Embryonic facial prominence (tissue), 1 donor: ENCODE data around the gene FBLN2.
A peak's percentile ranks its signal among the peaks of the same experiment; 100 is the strongest.

Experiments
- DNase-seq: peaks from one replicate; pipeline ENCODE4 v3.0.0-alpha.2; 2016; ENCODE audit errors: extremely low spot score

Gene FBLN2

GRCh38 chr3:13566769-13567310 is 17.9 kb downstream of the FBLN2 start:
- no peak for DNase-seq

- no peak for DNase-seq
Measured at GRCh38 chr3:13567684-13568514, 19.0 kb downstream of the FBLN2 start.

GRCh38 chr3:13568515-13569028 is 19.6 kb downstream of the FBLN2 start:
- no peak for DNase-seq

GRCh38 chr3:13569201-13569600 is 20.3 kb downstream of the FBLN2 start:
- DNase-seq = no peak

- no peak for DNase-seq
Measured at GRCh38 chr3:13569641-13570390, 20.9 kb downstream of the FBLN2 start.

GRCh38 chr3:13570391-13571194 is 21.7 kb downstream of the FBLN2 start:
- no peak for DNase-seq

GRCh38 chr3:13571264-13571663 is 22.3 kb downstream of the FBLN2 start:
- DNase-seq = no peak

- DNase-seq = no peak
Measured at GRCh38 chr3:13571831-13572750, 23.2 kb downstream of the FBLN2 start.

- no peak for DNase-seq
Measured at GRCh38 chr3:13572926-13573623, 24.1 kb downstream of the FBLN2 start.

- peak; percentile 40 for DNase-seq
Measured at GRCh38 chr3:13574083-13574797, 25.3 kb downstream of the FBLN2 start.

- DNase-seq = no peak
Measured at GRCh38 chr3:13574798-13575451, 26.0 kb downstream of the FBLN2 start.

GRCh38 chr3:13575459-13576061 is 26.6 kb downstream of the FBLN2 start:
- DNase-seq = peak; percentile 44

- DNase-seq = no peak
Measured at GRCh38 chr3:13577181-13578121, 28.5 kb downstream of the FBLN2 start.

GRCh38 chr3:13578251-13578650 is 29.3 kb downstream of the FBLN2 start:
- DNase-seq = no peak

GRCh38 chr3:13579063-13579462 is 30.1 kb downstream of the FBLN2 start:
- no peak for DNase-seq

GRCh38 chr3:13580256-13581023 is 31.5 kb downstream of the FBLN2 start:
- no peak for DNase-seq
